SH-SY5Y (cell line): Measurements from ENCODE around the gene BRMS1L.

Source experiments
- GATA2 ChIP-seq: IDR thresholded peaks from 2 replicates; pipeline ENCODE4 v1.6.1; 2011; ENCODE audit warnings: mild to moderate bottlenecking, low read depth, low read length
- GATA3 ChIP-seq: IDR thresholded peaks from 2 replicates; pipeline ENCODE4 v1.6.1; 2011; ENCODE audit warnings: low read depth, mild to moderate bottlenecking, low read length, moderate library complexity

GRCh38 chr14:35849122-35849521 lies 23.0 kb downstream of the BRMS1L start:
- TF ChIP-seq GATA2: no peak
- TF ChIP-seq GATA3: no peak
